ENCODE data around the gene CPSF2.

Gene CPSF2

GRCh38 chr14:92122351-92122677 lies 545 bp downstream of the CPSF2 start:
- no peak for DNase-seq (ENCODE audit: low spot score)
- no peak for TF ChIP-seq CTCF (IDR thresholded peaks at IDR 0.05; ENCODE audit: extremely low read depth, missing control alignments)

- DNase-seq (ENCODE audit: low spot score), result no peak
- TF ChIP-seq CTCF (IDR thresholded peaks at IDR 0.05; ENCODE audit: extremely low read depth, missing control alignments), result no peak
These were observed 992 bp downstream of the CPSF2 start for GRCh38 chr14:92122761-92123160.

- TF ChIP-seq CTCF (IDR thresholded peaks at IDR 0.05; ENCODE audit: extremely low read depth, missing control alignments), result no peak
- no peak for DNase-seq (ENCODE audit: low spot score)
These were observed 12.7 kb downstream of the CPSF2 start for GRCh38 chr14:92134456-92134855.

- DNase-seq (ENCODE audit: low spot score), result no peak
- TF ChIP-seq CTCF (IDR thresholded peaks at IDR 0.05; ENCODE audit: extremely low read depth, missing control alignments), result no peak
These were observed 13.5 kb downstream of the CPSF2 start for GRCh38 chr14:92135269-92135668.

- TF ChIP-seq CTCF (IDR thresholded peaks at IDR 0.05; ENCODE audit: extremely low read depth, missing control alignments), result no peak
- DNase-seq (ENCODE audit: low spot score), result no peak
These were observed 21.5 kb downstream of the CPSF2 start for GRCh38 chr14:92143309-92143708.

- DNase-seq (ENCODE audit: low spot score), result no peak
- no peak for TF ChIP-seq CTCF (IDR thresholded peaks at IDR 0.05; ENCODE audit: extremely low read depth, missing control alignments)
These were observed 22.2 kb downstream of the CPSF2 start for GRCh38 chr14:92143962-92144361.

GRCh38 chr14:92144708-92145107 lies 22.9 kb downstream of the CPSF2 start:
- no peak for TF ChIP-seq CTCF (IDR thresholded peaks at IDR 0.05; ENCODE audit: extremely low read depth, missing control alignments)
- no peak for DNase-seq (ENCODE audit: low spot score)
